Activated CD8-positive, alpha-beta memory T cell treated with anti-CD3 and anti-CD28 coated beads for 24 hours (primary cell): ENCODE data around the gene RIPOR3.
"Not testable (repeated sequence)": the region's sequence is repeated elsewhere in the genome, so short reads cannot be mapped to it uniquely, and the experiment has no call there.

Source experiments
- DNase-seq: peaks from one replicate; pipeline ENCODE4 v3.0.0-alpha.2; 2020

Gene RIPOR3

GRCh38 chr20:50679753-50680104 lies 11.6 kb downstream of the RIPOR3 start:
- no peak for DNase-seq

- no peak for DNase-seq
Measured at GRCh38 chr20:50678169-50678898, 13.0 kb downstream of the RIPOR3 start.

GRCh38 chr20:50676858-50677257 lies 14.5 kb downstream of the RIPOR3 start:
- DNase-seq: no peak

- DNase-seq: not testable (repeated sequence)
Measured at GRCh38 chr20:50676377-50676731, 15.0 kb downstream of the RIPOR3 start.

- no peak for DNase-seq
Measured at GRCh38 chr20:50675671-50676376, 15.5 kb downstream of the RIPOR3 start.

- DNase-seq: no peak
Measured at GRCh38 chr20:50674138-50674825, 17.1 kb downstream of the RIPOR3 start.

- no peak for DNase-seq
Measured at GRCh38 chr20:50673466-50674137, 17.7 kb downstream of the RIPOR3 start.

GRCh38 chr20:50673146-50673465 lies 18.2 kb downstream of the RIPOR3 start:
- no peak for DNase-seq

GRCh38 chr20:50672400-50673145 lies 18.8 kb downstream of the RIPOR3 start:
- no peak for DNase-seq

GRCh38 chr20:50671626-50672025 lies 19.7 kb downstream of the RIPOR3 start:
- no peak for DNase-seq

- DNase-seq: not testable (repeated sequence)
Measured at GRCh38 chr20:50671010-50671409, 20.3 kb downstream of the RIPOR3 start.

GRCh38 chr20:50670126-50670862 lies 21.0 kb downstream of the RIPOR3 start:
- no peak for DNase-seq

- no peak for DNase-seq
Measured at GRCh38 chr20:50668798-50669197, 22.5 kb downstream of the RIPOR3 start.

- DNase-seq: no peak
Measured at GRCh38 chr20:50668326-50668725, 23.0 kb downstream of the RIPOR3 start.

- DNase-seq: no peak
Measured at GRCh38 chr20:50666709-50667298, 24.5 kb downstream of the RIPOR3 start.

- no peak for DNase-seq
Measured at GRCh38 chr20:50664254-50664653, 27.1 kb downstream of the RIPOR3 start.

- no peak for DNase-seq
Measured at GRCh38 chr20:50663095-50663821, 28.1 kb downstream of the RIPOR3 start.

- no peak for DNase-seq
Measured at GRCh38 chr20:50659975-50660670, 31.2 kb downstream of the RIPOR3 start.

- DNase-seq: no peak
Measured at GRCh38 chr20:50658804-50659380, 32.5 kb downstream of the RIPOR3 start.

GRCh38 chr20:50655311-50655880 lies 35.9 kb downstream of the RIPOR3 start:
- DNase-seq: no peak
